Neural cell (in vitro differentiated cells): ENCODE results near the gene RBM17.

ENCODE experiments used
- EZH2 ChIP-seq: fragments of 200-600, 300-800 bp; shearing (Covaris generic), sonication (generic); IDR thresholded peaks from 2 replicates; pipeline ENCODE4 v1.6.1; 2014; ENCODE audit warnings: antibody characterized with exemption, low read length, borderline replicate concordance, mild to moderate bottlenecking; ENCODE audit not compliant: insufficient read depth, poor library complexity, severe bottlenecking
- MXI1 ChIP-seq: fragments of 450-650 bp; conservative IDR thresholded peaks from 2 replicates; pipeline ENCODE4 v1.6.1; 2014; ENCODE audit warnings: antibody characterized with exemption, mild to moderate bottlenecking; ENCODE audit not compliant: poor library complexity, severe bottlenecking
- POLR2AphosphoS5 ChIP-seq: IDR thresholded peaks from 2 replicates; pipeline ENCODE4 v1.6.1; 2012
- RAD21 ChIP-seq: fragments of 450-650 bp; conservative IDR thresholded peaks from 2 replicates; pipeline ENCODE4 v1.6.1; 2014; ENCODE audit warnings: antibody characterized with exemption, mild to moderate bottlenecking, moderate library complexity
- SMC3 ChIP-seq: fragments of 450-650 bp; conservative IDR thresholded peaks from 2 replicates; pipeline ENCODE4 v1.6.1; 2014; ENCODE audit warnings: antibody characterized with exemption, mild to moderate bottlenecking, moderate library complexity; ENCODE audit not compliant: poor library complexity
- TAF1 ChIP-seq: IDR thresholded peaks from 2 replicates; pipeline ENCODE4 v1.6.1; 2012; ENCODE audit warnings: low read depth
- TF ChIP-seq, protein P1 (sequence below): IDR thresholded peaks from 2 replicates; pipeline ENCODE4 v1.6.1; 2012; ENCODE audit warnings: borderline replicate concordance
- TF ChIP-seq, protein P2 (sequence below): fragments of 450-650 bp; IDR thresholded peaks from 2 replicates; pipeline ENCODE4 v1.5.1; 2014; ENCODE audit warnings: antibody characterized with exemption, mild to moderate bottlenecking, moderate library complexity; ENCODE audit not compliant: poor library complexity, severe bottlenecking

DNA sequence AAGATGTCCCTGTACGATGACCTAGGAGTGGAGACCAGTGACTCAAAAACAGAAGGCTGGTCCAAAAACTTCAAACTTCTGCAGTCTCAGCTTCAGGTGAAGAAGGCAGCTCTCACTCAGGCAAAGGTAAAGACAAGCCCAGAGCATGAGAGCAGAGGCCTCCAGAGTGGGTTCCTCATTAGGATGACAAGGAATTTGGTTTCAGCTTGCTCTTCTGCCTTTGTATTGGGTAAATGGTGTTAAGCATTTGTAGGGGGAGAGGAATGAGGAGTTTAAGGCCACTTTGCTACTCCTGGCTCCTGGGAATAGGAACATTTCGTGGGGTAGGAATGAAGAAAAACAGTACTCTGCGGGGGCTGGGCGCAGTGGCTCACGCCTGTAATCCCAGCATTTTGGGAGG is 8.2 kb downstream of the RBM17 start:
- TF ChIP-seq POLR2AphosphoS5 = no peak
- TF ChIP-seq EZH2 = no peak
- TF ChIP-seq MXI1 = no peak
- TF ChIP-seq TAF1 = no peak
- no peak for TF ChIP-seq SMC3
- TF ChIP-seq, protein P1, sequence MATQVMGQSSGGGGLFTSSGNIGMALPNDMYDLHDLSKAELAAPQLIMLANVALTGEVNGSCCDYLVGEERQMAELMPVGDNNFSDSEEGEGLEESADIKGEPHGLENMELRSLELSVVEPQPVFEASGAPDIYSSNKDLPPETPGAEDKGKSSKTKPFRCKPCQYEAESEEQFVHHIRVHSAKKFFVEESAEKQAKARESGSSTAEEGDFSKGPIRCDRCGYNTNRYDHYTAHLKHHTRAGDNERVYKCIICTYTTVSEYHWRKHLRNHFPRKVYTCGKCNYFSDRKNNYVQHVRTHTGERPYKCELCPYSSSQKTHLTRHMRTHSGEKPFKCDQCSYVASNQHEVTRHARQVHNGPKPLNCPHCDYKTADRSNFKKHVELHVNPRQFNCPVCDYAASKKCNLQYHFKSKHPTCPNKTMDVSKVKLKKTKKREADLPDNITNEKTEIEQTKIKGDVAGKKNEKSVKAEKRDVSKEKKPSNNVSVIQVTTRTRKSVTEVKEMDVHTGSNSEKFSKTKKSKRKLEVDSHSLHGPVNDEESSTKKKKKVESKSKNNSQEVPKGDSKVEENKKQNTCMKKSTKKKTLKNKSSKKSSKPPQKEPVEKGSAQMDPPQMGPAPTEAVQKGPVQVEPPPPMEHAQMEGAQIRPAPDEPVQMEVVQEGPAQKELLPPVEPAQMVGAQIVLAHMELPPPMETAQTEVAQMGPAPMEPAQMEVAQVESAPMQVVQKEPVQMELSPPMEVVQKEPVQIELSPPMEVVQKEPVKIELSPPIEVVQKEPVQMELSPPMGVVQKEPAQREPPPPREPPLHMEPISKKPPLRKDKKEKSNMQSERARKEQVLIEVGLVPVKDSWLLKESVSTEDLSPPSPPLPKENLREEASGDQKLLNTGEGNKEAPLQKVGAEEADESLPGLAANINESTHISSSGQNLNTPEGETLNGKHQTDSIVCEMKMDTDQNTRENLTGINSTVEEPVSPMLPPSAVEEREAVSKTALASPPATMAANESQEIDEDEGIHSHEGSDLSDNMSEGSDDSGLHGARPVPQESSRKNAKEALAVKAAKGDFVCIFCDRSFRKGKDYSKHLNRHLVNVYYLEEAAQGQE = no peak
- TF ChIP-seq, protein P2, sequence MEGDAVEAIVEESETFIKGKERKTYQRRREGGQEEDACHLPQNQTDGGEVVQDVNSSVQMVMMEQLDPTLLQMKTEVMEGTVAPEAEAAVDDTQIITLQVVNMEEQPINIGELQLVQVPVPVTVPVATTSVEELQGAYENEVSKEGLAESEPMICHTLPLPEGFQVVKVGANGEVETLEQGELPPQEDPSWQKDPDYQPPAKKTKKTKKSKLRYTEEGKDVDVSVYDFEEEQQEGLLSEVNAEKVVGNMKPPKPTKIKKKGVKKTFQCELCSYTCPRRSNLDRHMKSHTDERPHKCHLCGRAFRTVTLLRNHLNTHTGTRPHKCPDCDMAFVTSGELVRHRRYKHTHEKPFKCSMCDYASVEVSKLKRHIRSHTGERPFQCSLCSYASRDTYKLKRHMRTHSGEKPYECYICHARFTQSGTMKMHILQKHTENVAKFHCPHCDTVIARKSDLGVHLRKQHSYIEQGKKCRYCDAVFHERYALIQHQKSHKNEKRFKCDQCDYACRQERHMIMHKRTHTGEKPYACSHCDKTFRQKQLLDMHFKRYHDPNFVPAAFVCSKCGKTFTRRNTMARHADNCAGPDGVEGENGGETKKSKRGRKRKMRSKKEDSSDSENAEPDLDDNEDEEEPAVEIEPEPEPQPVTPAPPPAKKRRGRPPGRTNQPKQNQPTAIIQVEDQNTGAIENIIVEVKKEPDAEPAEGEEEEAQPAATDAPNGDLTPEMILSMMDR = no peak
- TF ChIP-seq RAD21 = no peak
